HG03025 (cell line): ENCODE results near the gene NSD2.

Source experiments
- ATAC-seq: cut with Tn5 transposase; IDR thresholded peaks from one replicate; pipeline ENCODE4 v1.9.1; 2021; ENCODE audit warnings: mild to moderate bottlenecking, moderate library complexity; ENCODE audit not compliant: unreplicated experiment, low FRiP score

Gene NSD2

DNA sequence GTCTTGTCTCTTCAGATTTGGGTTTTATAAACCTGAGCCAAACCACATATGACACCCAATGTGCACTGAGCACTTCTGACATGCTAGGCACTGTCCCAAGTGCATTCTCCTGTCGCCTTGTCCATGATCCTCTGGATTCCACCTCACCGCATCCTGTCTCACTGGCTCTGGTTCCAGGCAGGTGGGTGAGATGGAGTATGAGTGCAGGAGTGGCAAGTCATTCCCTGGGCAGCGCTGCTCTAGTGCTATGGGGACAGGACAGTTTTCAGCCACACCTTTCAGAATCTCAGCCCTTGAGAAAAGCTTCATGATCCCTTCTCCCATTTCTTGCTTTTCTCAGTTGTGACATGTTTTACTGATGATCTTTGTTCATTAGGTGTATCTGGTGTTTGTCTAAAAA is 66.4 kb downstream of the NSD2 start:
- no peak for ATAC-seq

DNA sequence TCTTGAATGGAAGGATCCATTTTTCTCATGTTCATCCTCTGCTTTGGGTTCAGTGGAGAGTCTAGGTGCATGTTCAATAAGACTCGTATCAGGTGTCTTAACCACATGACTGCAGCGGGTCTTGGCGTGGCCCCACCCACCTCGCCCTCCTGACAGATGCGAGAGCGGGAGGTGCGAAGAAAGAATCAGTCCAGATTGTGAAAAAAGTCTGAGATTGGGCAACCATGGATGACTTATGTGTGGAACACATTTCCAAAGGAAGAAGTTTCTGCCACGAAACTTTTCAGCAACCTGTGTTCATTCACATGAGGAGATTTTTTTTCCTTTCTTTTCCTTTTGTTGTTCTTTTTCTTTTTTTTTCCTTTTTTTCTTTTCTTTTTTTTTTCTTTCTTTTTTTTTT is 66.8 kb downstream of the NSD2 start:
- no peak for ATAC-seq

- no peak for ATAC-seq
Observed at GRCh38 chr4:1939664-1940509, 68.7 kb downstream of the NSD2 start.

- ATAC-seq, result no peak
Observed at GRCh38 chr4:1940566-1940965, 69.4 kb downstream of the NSD2 start.

GRCh38 chr4:1943928-1944327 is 72.7 kb downstream of the NSD2 start:
- no peak for ATAC-seq

GRCh38 chr4:1945124-1945895 is 74.1 kb downstream of the NSD2 start:
- no peak for ATAC-seq

GRCh38 chr4:1945912-1946311 is 74.7 kb downstream of the NSD2 start:
- no peak for ATAC-seq

- ATAC-seq, result no peak
Observed at GRCh38 chr4:1948232-1948631, 77.0 kb downstream of the NSD2 start.

- no peak for ATAC-seq
Observed at GRCh38 chr4:1948892-1949436, 77.8 kb downstream of the NSD2 start.

- no peak for ATAC-seq
Observed at GRCh38 chr4:1950369-1950768, 79.2 kb downstream of the NSD2 start.

GRCh38 chr4:1952058-1952700 is 81.0 kb downstream of the NSD2 start:
- no peak for ATAC-seq

- no peak for ATAC-seq
Observed at GRCh38 chr4:1952719-1953118, 81.5 kb downstream of the NSD2 start.

DNA sequence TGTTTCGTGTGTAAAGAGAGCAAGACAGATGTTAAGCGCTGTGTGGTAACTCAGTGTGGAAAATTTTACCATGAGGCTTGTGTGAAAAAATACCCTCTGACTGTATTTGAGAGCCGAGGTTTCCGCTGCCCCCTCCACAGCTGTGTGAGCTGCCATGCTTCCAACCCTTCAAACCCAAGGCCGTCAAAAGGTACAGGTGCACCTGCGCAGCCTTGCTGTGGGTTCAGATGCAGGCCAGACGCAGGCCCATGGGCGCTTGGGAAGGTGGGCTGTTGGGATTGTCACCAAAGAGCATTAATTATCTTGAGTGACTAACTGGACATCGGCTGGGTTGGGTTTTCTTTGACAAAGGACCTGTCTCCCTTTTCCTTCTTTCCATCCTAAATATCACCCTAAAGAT is 82.1 kb downstream of the NSD2 start:
- no peak for ATAC-seq

- ATAC-seq, result no peak
Observed at GRCh38 chr4:1956631-1957030, 85.4 kb downstream of the NSD2 start.

GRCh38 chr4:1958276-1959103 is 87.3 kb downstream of the NSD2 start:
- ATAC-seq, result no peak

- no peak for ATAC-seq
Observed at GRCh38 chr4:1959104-1959384, 87.9 kb downstream of the NSD2 start.

DNA sequence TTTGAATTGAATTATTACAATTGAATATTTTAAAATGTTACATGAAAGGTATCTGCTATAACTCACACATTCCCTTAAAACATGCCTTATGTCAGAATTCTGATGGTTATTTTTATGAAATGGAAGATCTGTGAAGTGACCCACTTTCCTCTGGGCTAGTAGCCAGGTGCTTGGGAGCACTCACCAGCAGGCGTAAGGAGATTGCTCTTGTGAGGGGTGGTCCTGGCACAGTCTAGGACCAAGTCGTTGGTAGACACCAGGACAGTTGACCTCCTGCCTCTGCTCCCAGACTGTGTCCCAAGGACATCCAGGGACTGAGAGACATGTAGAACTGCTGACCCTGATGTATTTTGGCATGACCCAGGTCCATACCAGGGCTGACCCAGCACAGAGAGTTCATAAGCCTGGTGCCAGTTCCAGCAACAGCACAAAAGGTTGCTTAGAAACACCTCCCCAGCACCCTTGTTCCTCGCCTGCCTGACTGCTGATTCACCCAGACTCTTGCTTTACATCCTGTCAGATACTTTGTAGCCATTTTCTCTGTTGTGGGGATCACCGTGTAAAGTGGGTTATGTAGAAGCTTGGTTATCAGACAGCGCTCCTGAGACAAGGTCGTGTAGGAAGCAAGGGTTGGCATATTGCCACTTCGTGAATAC is 89.1 kb downstream of the NSD2 start:
- ATAC-seq, result no peak

DNA sequence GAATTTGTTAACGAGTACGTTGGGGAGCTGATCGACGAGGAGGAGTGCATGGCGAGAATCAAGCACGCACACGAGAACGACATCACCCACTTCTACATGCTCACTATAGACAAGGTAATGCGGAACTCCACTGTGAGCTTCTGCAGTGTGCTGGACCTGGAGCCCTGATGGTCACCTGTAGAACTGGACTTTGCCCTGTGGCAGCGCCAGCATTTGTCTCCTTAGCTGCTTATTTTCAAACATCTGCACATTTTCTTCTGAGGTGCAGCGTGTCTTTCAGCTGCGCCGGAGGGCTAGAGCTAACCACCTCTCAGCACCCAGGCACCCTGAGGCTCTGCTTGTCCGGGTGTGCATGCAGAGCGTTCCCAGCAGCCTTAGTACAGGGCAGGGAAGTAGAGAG is 89.8 kb downstream of the NSD2 start:
- no peak for ATAC-seq

DNA sequence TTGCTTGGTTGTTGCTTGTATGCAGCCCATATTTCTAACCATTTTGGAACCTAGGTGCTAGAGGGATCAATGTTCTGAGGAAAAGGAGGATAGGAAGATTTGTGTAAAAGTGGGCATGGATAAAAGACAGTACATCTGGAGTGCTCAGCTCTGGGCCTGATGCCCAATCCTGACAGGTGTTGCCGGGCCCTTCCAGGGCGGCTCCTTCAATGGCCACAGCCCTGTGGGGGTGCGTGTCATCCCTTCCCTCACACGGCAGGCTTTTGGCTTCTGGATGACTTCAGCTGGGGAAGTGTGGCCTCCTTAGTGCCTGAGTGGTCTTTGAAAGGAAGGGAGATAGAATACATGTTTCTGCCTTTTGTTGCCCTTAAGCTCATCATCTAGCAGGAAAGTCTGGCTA is 90.4 kb downstream of the NSD2 start:
- ATAC-seq, result no peak

DNA sequence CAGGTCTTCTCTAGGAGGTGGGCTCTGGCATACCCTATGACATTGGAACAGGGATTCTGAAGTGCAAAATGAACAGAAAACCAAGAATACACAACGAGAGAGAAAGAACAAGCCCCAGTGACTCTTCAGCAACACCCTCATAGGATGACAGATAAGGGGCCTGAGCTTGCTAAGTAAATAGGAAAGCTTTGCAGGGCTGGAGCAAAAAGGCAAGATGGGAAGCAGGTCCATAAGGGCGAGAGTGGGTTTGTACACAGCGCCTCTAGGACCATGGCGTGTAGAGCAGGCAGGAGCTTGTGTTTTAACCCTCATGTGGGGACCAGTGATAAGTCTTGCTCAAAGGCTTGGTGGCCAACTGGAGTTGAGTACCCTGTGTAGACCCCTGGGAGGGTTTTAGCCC is 91.8 kb downstream of the NSD2 start:
- no peak for ATAC-seq
